T-helper 9 cell (primary cell): ENCODE data around the gene DUSP7.

ENCODE experiments used
- DNase-seq: peaks from one replicate; pipeline ENCODE4 v3.0.0-alpha.2; 2020

DUSP7 gene

GRCh38 chr3:52067526-52067925 lies 11.2 kb upstream of the DUSP7 start:
- no peak for DNase-seq

GRCh38 chr3:52067046-52067445 lies 10.7 kb upstream of the DUSP7 start:
- DNase-seq: no peak

- no peak for DNase-seq
Observed at GRCh38 chr3:52065264-52065756, 8.9 kb upstream of the DUSP7 start.

- DNase-seq: no peak
Observed at GRCh38 chr3:52064561-52064960, 8.2 kb upstream of the DUSP7 start.

GRCh38 chr3:52063026-52063723 lies 6.8 kb upstream of the DUSP7 start:
- no peak for DNase-seq

GRCh38 chr3:52062505-52062904 lies 6.1 kb upstream of the DUSP7 start:
- DNase-seq: no peak

- DNase-seq: no peak
Observed at GRCh38 chr3:52061121-52061910, 4.9 kb upstream of the DUSP7 start.

- no peak for DNase-seq
Observed at GRCh38 chr3:52059781-52060180, 3.4 kb upstream of the DUSP7 start.

- DNase-seq: no peak
Observed at GRCh38 chr3:52057812-52058495, 1.6 kb upstream of the DUSP7 start.

- DNase-seq: peak; percentile 98
Observed at GRCh38 chr3:52056968-52057811, 819 bp upstream of the DUSP7 start.

GRCh38 chr3:52055537-52056351 lies 627 bp downstream of the DUSP7 start:
- peak; percentile 29 for DNase-seq

- peak; percentile 10 for DNase-seq
Observed at GRCh38 chr3:52054661-52055511, 1.5 kb downstream of the DUSP7 start.

- peak; percentile 21 for DNase-seq
Observed at GRCh38 chr3:52053307-52054304, 2.8 kb downstream of the DUSP7 start.

- DNase-seq: peak; percentile 23
Observed at GRCh38 chr3:52052831-52053306, 3.5 kb downstream of the DUSP7 start.

- no peak for DNase-seq
Observed at GRCh38 chr3:52051444-52051843, 4.9 kb downstream of the DUSP7 start.

- no peak for DNase-seq
Observed at GRCh38 chr3:52050571-52050970, 5.8 kb downstream of the DUSP7 start.

GRCh38 chr3:52049503-52049902 lies 6.9 kb downstream of the DUSP7 start:
- no peak for DNase-seq

- DNase-seq: no peak
Observed at GRCh38 chr3:52047295-52047960, 8.9 kb downstream of the DUSP7 start.

GRCh38 chr3:52046902-52047239 lies 9.5 kb downstream of the DUSP7 start:
- no peak for DNase-seq
